Liver (tissue), 9 donors: ENCODE measurements around the gene NLRP6. TPM values are rescaled to one million over a fixed set of nuclear protein-coding genes. Genes with fewer than 3 reads are reported as not detected.

Experiments used
- DNase-seq: peaks from one replicate; pipeline ENCODE4 v3.0.0-alpha.2; 2017; ENCODE audit warnings: low spot score
- H3K27ac ChIP-seq, 2 donors: one replicate each; pipeline ENCODE4 v1.7.0; 2013; ENCODE audit warnings: inconsistent platforms in 2 of 2, low read length in 2 of 2, control low read depth in 1 of 2, low read depth in 1 of 2, mild to moderate bottlenecking in 1 of 2
- H3K27me3 ChIP-seq, 4 donors: one replicate each; pipeline versions ENCODE4 v1.6.1 to v1.7.0; 2013; ENCODE audit warnings: low read length in 3 of 4, inconsistent platforms in 1 of 4, mild to moderate bottlenecking in 1 of 4, moderate library complexity in 1 of 4; ENCODE audit not compliant: control insufficient read depth in 4 of 4, insufficient read depth in 4 of 4
- H3K36me3 ChIP-seq, 4 donors: one replicate each; pipeline versions ENCODE4 v1.6.1 to v1.7.0; 2013; ENCODE audit warnings: low read length in 3 of 4, mild to moderate bottlenecking in 3 of 4, low read depth in 1 of 4, moderate library complexity in 1 of 4; ENCODE audit not compliant: control insufficient read depth in 4 of 4, insufficient read depth in 3 of 4
- H3K4me1 ChIP-seq, 4 donors: one replicate each; pipeline versions ENCODE4 v1.6.1 to v1.7.0; 2013; ENCODE audit warnings: low read length in 3 of 4, mild to moderate bottlenecking in 3 of 4, moderate library complexity in 1 of 4; ENCODE audit not compliant: control insufficient read depth in 4 of 4, insufficient read depth in 4 of 4
- H3K4me3 ChIP-seq, 3 donors: one replicate each; pipeline versions ENCODE4 v1.6.1 to v1.7.0; 2013; ENCODE audit warnings: low read length in 3 of 3, control low read depth in 1 of 3, low read depth in 1 of 3, mild to moderate bottlenecking in 1 of 3
- H3K9ac ChIP-seq, 2 donors: one replicate each; pipeline ENCODE4 v1.7.0; 2013; ENCODE audit warnings: low read length in 2 of 2, mild to moderate bottlenecking in 2 of 2, moderate library complexity in 2 of 2, control low read depth in 1 of 2, low read depth in 1 of 2
- H3K9me3 ChIP-seq, 4 donors: one replicate each; pipeline versions ENCODE4 v1.6.1 to v1.7.0; 2013; ENCODE audit warnings: low read length in 3 of 4; ENCODE audit not compliant: control insufficient read depth in 4 of 4
- FOXA1 ChIP-seq: IDR thresholded peaks from 2 replicates; pipeline ENCODE4 v1.6.1; 2016; ENCODE audit warnings: antibody characterized with exemption
- GABPA ChIP-seq, 2 donors: IDR thresholded peaks in 1 of 2; conservative IDR thresholded peaks in 1 of 2; 2 replicates each; pipeline ENCODE4 v1.6.1; 2016; ENCODE audit warnings: antibody characterized with exemption in 2 of 2, mild to moderate bottlenecking in 1 of 2, moderate library complexity in 1 of 2
- JUND ChIP-seq, 2 donors: IDR thresholded peaks; 2 replicates each; pipeline ENCODE4 v1.6.1; 2016; ENCODE audit warnings: antibody characterized with exemption in 2 of 2
- NR2F2 ChIP-seq: IDR thresholded peaks from 2 replicates; pipeline ENCODE4 v1.6.1; 2016; ENCODE audit warnings: antibody characterized with exemption
- SP1 ChIP-seq: IDR thresholded peaks from 2 replicates; pipeline ENCODE4 v1.6.1; 2018; ENCODE audit warnings: antibody characterized with exemption, mild to moderate bottlenecking
- TAF1 ChIP-seq: conservative IDR thresholded peaks from 2 replicates; pipeline ENCODE4 v1.6.1; 2016; ENCODE audit warnings: antibody characterized with exemption, mild to moderate bottlenecking
- WGBS: extraction: QIAGEN DNeasy Blood & Tissue Kit; methylation state at CpG from one replicate; pipeline ENCODE4 v1.1.7; 2013; 5-methylcytosine and 5-hydroxymethylcytosine counted together
- polyA plus RNA-seq, 2 donors: library from polyadenylated mRNA; stranded (reverse) in 1 of 2; unstranded in 1 of 2; fragments of 200-250 nt in 1 of 2; fragments of >200 nt in 1 of 2; fragmentation: Nextera tagmentation in 1 of 2; extraction: Ambion mirVana in 1 of 2; gene quantifications; one replicate each; pipeline versions ENCODE4 v1.2.1 to v1.2.3, GENCODE V29; 2013 to 2015
- total RNA-seq, 2 donors: library from RNA; depleted of rRNA; stranded (reverse); fragments of >200 nt; gene quantifications; one replicate each; pipeline ENCODE4 v1.2.3, GENCODE V29; 2014
- TF ChIP-seq, protein P1 (sequence below): IDR thresholded peaks from 2 replicates; pipeline ENCODE4 v1.6.1; 2016; ENCODE audit warnings: antibody characterized with exemption
- TF ChIP-seq, protein P2 (sequence below): IDR thresholded peaks from 2 replicates; pipeline ENCODE4 v1.6.1; 2016; ENCODE audit warnings: antibody characterized with exemption, mild to moderate bottlenecking
- TF ChIP-seq, protein P3 (sequence below): fragments of 150-350 bp; IDR thresholded peaks from 2 replicates; pipeline ENCODE4 v1.5.1; 2017; ENCODE audit warnings: improper control_type of control experiment, low read depth, low read length; ENCODE audit not compliant: missing input control
- TF ChIP-seq, protein P4 (sequence below): IDR thresholded peaks from 2 replicates; pipeline ENCODE4 v1.6.1; 2016; ENCODE audit warnings: antibody characterized with exemption
- donor health status: healthy.
- donor health status: healthy.
- donor health status: healthy.
- donor health status: healthy.
- donor health status: healthy.

NLRP6 gene
- total and polyA plus RNA-seq, 4 donors: 0.05 to 5.7 (median 0.97) TPM

DNA sequence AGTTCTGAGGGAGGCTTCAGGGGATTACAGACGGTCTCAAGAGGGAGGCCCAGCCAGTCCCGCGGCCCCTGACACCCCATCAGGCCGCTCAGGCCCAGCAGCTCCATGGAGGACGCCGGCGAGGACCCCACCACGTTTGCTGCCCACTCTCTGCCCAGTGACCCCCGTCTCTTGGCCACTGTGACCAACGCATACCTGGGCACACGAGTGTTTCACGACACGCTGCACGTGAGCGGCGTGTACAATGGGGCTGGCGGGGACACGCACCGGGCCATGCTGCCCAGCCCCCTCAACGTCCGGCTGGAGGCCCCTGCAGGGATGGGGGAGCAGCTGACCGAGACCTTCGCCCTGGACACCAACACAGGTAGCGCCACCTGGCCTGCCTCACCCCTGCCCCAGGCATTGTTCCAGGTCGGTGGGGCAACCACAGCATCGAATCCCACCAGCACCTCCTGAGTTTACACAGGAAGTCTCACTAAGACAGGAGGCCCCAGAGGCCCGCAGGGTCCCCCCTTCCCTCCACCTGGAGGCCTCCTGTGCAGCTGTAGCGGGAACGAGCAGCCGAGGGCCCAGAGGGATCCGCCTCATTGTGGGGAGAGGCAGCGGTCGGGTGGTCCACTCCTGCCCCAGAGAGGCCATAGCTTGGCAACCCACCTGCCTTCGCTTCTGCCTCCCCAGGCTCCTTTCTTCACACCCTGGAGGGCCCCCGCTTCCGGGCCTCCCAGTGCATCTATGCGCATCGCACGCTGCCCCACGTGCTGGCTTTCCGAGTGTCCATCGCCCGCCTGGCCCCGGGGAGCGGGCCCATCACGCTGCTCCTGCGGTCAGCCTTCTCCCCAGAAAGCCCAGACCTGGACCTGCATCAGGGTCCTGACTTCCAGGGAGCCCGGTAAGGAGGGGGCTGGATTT is 11.8 kb downstream of the NLRP6 start:
- peaks cover 0 to 2% (median 0%) of the 10 kb centered on the region in 4 donors for H3K36me3 ChIP-seq
- H3K27ac ChIP-seq: no peak overlapping the region
- 90% methylated on average over 48 of the region's 48 CpGs for WGBS

More for the DNA sequence above, 11.8 kb downstream of the NLRP6 start:
- H3K4me3 ChIP-seq: peak overlapping the region in 1 of 3 donors; percentile 76
- H3K9ac ChIP-seq: no peak overlapping the region
- no peak for DNase-seq
- H3K27me3 ChIP-seq: no peaks in the 10 kb centered on the region
- H3K9me3 ChIP-seq: no peaks in the 10 kb centered on the region
- TF ChIP-seq SP1: no peak
- TF ChIP-seq, protein P1, sequence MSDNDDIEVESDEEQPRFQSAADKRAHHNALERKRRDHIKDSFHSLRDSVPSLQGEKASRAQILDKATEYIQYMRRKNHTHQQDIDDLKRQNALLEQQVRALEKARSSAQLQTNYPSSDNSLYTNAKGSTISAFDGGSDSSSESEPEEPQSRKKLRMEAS: no peak
- TF ChIP-seq TAF1: no peak
- TF ChIP-seq, protein P2, sequence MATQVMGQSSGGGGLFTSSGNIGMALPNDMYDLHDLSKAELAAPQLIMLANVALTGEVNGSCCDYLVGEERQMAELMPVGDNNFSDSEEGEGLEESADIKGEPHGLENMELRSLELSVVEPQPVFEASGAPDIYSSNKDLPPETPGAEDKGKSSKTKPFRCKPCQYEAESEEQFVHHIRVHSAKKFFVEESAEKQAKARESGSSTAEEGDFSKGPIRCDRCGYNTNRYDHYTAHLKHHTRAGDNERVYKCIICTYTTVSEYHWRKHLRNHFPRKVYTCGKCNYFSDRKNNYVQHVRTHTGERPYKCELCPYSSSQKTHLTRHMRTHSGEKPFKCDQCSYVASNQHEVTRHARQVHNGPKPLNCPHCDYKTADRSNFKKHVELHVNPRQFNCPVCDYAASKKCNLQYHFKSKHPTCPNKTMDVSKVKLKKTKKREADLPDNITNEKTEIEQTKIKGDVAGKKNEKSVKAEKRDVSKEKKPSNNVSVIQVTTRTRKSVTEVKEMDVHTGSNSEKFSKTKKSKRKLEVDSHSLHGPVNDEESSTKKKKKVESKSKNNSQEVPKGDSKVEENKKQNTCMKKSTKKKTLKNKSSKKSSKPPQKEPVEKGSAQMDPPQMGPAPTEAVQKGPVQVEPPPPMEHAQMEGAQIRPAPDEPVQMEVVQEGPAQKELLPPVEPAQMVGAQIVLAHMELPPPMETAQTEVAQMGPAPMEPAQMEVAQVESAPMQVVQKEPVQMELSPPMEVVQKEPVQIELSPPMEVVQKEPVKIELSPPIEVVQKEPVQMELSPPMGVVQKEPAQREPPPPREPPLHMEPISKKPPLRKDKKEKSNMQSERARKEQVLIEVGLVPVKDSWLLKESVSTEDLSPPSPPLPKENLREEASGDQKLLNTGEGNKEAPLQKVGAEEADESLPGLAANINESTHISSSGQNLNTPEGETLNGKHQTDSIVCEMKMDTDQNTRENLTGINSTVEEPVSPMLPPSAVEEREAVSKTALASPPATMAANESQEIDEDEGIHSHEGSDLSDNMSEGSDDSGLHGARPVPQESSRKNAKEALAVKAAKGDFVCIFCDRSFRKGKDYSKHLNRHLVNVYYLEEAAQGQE: no peak
- no peak for TF ChIP-seq FOXA1
- TF ChIP-seq, protein P3, sequence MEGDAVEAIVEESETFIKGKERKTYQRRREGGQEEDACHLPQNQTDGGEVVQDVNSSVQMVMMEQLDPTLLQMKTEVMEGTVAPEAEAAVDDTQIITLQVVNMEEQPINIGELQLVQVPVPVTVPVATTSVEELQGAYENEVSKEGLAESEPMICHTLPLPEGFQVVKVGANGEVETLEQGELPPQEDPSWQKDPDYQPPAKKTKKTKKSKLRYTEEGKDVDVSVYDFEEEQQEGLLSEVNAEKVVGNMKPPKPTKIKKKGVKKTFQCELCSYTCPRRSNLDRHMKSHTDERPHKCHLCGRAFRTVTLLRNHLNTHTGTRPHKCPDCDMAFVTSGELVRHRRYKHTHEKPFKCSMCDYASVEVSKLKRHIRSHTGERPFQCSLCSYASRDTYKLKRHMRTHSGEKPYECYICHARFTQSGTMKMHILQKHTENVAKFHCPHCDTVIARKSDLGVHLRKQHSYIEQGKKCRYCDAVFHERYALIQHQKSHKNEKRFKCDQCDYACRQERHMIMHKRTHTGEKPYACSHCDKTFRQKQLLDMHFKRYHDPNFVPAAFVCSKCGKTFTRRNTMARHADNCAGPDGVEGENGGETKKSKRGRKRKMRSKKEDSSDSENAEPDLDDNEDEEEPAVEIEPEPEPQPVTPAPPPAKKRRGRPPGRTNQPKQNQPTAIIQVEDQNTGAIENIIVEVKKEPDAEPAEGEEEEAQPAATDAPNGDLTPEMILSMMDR: no peak
- no peak for TF ChIP-seq JUND (IDR thresholded peaks at IDR 0.05)
- TF ChIP-seq, protein P4, sequence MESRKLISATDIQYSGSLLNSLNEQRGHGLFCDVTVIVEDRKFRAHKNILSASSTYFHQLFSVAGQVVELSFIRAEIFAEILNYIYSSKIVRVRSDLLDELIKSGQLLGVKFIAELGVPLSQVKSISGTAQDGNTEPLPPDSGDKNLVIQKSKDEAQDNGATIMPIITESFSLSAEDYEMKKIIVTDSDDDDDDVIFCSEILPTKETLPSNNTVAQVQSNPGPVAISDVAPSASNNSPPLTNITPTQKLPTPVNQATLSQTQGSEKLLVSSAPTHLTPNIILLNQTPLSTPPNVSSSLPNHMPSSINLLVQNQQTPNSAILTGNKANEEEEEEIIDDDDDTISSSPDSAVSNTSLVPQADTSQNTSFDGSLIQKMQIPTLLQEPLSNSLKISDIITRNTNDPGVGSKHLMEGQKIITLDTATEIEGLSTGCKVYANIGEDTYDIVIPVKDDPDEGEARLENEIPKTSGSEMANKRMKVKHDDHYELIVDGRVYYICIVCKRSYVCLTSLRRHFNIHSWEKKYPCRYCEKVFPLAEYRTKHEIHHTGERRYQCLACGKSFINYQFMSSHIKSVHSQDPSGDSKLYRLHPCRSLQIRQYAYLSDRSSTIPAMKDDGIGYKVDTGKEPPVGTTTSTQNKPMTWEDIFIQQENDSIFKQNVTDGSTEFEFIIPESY: no peak
- no peak for TF ChIP-seq NR2F2
- TF ChIP-seq GABPA (IDR thresholded peaks at IDR 0.05 in 1 of 2, conservative IDR thresholded peaks at IDR 0.05 in 1 of 2): no peak
- H3K4me1 ChIP-seq: peaks cover 0 to 19% (median 11%) of the 10 kb centered on the region in 4 donors
